Left renal pelvis (tissue), 4 donors: ENCODE results near the gene MAST4. TPM values are rescaled to one million over a fixed set of nuclear protein-coding genes. Genes with fewer than 3 reads are reported as not detected.
"Not testable (repeated sequence)": the region's sequence is repeated elsewhere in the genome, so short reads cannot be mapped to it uniquely, and the experiment has no call there.

Source experiments
- DNase-seq, 4 donors: peaks; one replicate each; pipeline ENCODE4 v3.0.0-alpha.2; 2013; ENCODE audit warnings: low read depth in 4 of 4, low spot score in 3 of 4
- polyA plus RNA-seq, 4 donors: library from polyadenylated mRNA; unstranded; fragments of 120-200 nt; gene quantifications; one replicate each; pipeline ENCODE4 v1.2.1, GENCODE V29; 2013; ENCODE audit not compliant: insufficient read length in 4 of 4

MAST4 gene
- polyA plus RNA-seq, 4 donors = 10.5 to 16.2 (median 15.7) TPM

DNA sequence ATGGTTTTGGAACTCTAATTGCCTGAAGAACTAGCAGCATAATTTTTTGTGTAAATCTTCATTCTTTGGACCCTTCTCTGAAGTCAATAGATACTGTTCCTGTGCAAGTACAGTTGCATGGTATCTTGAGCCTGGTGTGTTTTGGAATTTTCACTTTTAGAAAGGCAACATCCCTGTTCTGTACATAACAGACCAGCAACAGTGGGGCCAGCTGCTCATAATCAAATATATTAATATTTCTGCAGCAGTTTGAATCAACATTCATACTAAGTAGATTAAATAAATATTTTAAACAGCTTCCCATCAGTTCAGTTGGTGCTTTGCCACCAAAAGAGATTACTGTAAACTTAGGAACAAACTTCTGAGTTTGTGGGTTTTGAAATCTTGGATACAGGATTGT, 502.5 kb downstream of the MAST4 start:
- DNase-seq = no peak

DNA sequence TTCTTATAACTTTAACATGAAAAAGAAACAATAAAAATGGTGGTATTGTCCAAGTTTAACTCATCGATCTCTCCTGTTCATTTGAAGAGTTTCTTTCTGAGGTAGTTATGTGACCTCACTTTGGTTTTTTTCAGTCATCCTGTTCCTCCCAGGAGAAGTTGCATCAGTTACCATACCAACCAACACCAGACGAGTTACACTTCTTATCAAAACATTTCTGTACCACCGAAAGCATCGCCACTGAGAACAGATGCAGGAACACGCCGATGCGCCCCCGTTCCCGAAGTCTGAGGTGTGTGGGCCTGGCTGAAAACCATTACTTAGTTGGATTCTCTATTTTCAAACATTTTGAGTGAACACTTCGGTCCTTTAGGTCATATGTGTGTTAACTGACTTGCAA, 504.1 kb downstream of the MAST4 start:
- DNase-seq = no peak

DNA sequence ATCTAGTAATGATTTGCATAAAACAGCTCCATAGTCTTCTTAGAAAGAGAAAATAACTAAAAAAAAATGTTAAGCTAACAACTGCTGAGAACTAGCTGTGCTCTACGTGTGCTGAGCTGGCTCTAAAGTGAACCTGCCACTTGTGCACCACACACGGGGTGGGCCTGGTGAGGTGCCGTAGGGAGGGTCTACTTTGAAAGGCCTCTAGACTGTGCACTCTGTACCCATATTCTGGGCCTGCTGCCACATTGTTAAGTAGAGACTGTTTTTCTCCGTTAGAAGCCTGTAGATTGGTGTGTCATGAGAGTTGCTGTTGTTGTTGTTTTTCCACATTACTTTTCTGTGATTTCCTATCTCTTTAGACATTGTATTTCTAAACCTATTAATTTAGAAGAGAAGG, 506.5 kb downstream of the MAST4 start:
- DNase-seq = no peak

DNA sequence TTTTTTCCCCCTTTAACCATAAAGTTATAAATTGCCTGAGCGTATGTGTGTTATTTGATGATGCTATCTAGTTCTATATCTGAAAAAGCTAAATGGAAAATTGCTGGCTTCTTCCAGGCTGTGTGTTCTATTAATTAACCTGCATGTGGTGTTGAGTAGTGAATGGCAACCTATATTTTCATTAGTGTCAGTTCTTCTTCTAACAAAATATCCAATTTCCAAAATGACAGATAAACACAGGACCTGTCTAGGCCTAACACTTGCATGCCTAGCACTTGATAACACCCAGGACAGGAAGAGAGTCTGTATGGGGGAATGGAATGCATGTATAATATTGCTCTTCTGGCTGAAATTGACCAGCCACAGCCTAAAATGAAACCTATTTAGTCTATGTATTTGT, 508.7 kb downstream of the MAST4 start:
- DNase-seq = no peak

DNA sequence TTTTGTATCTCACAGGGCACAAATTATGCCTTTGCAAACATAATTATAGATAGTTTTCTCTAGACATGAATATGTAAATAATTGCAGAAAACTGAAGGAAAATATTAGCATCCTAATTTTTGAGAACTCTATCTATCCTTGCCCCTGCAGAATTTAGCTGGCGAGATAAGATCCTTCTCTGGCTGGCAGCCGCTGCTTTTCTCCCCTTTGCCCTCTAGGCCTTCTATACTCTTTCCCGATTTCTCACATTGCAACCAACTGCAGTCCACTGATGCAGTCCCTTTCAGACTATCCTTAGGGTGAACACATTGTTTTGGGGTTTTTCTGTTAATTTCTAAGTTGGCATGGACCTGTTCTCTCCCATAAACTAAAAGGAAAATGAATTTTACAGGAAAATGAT, 509.1 kb downstream of the MAST4 start:
- DNase-seq = no peak

DNA sequence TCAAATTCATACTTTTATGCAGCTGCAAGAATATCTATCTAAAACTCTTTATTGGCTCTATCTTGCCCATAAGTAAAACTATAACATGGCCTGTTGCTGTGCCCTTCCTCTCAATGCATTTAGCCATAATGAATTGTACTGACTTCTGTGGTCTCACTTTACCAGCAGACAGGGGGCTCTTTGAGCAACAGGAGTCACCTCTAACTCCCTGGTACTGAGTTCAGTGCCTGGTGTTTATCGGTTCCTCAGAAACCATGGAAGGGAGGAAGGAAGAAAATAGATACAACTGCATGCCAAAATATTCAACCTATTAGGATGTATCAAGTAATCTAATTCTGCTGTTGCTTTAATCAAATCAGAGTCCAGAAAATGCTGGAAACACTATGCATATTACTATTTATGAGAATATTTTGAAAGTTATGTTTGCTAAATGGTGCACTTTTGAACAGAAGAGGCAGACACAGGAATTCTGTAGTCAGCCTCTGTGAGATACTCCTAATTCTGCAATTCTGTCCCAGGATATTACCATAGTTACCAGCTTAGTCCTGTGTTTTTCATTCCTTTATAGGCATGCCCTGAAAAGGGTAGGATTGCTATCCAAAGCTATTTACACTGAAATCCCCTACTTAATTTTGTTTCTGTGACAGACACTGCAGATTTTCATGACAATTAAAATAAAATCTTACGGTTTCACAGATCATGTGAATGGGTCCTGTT, 510.6 kb downstream of the MAST4 start:
- no peak for DNase-seq

DNA sequence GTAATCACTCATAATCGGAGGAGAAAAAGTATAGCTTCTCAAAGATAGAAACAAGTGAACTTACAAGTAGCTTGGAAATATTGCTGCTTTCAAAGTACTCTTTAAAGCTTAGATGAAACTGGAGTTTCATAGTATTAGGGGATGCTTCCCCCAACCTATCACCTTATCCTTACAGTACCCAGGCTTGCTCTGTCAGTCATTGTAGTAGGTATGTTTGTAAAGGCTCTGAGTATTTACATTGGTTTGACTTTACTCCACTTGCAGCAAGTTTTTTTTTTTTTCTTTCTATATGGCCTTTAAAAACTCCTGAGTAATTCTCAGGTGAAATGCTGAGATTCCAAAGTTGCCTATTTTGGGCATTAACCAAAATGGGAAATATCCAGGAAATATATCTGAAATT, 515.6 kb downstream of the MAST4 start:
- no peak for DNase-seq

DNA sequence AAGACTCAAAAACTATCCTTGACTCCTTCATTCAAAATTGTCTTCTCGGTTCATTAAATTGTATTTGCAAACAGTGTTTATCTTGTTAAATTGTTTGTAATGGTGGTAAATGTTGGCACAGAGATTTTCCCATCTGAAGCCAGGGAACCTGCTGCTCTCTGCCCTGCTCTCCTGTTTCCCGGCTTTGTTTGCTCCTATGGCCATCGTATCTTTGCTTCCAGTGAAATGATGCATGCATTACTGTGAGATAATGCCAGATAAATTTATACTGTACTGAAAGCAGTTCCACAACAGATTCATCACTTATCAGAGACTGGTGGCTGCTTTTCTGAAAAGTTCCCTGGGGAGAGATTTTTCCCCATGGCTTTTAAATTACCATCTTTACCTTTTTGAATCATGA, 519.1 kb downstream of the MAST4 start:
- DNase-seq = no peak

DNA sequence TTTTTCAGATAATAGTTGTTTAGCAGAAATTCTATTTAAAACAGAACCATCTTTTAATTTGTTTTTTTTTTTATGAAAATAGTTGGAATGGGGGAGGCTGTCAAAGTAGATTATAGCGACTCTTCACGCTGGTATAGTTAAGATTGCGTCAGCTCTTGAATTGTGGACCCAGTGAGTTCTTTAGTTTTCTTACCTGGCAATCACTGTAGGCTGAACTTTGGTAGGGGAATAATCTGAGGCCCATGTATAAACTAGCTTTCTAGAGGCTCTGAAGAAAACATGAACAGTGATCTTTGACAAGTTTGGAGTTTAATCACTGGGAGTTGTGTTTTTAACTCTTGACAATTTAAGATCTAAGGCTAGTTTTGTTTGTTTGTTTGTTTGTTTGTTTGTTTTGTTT, 519.6 kb downstream of the MAST4 start:
- no peak for DNase-seq

DNA sequence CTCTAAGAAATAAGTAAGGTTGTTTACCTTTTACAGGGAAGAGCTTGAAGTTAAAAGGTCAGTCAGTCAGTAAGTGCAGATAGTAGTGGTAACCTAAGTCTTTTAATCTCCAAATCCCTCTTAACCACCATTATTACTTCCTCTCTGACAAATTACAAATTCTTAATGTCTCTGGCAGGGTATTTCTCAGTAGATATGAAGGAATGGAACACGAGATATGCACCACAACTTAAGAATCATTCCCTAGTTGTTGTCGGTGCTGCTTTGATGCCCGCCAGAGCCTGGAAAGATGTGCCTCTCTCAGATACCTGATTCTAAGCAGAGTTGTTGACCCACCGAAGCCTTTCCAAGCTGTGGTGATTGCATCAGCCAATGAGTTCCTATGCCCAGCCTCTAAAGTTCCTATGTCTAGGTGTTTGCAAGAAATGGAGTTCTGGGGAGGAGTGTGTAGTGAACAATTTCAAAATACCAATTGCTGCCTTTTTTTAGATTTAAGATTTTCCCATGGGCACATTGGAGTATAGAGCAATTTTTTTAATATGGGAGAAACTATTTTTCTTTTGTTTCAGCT, 521.9 kb downstream of the MAST4 start:
- DNase-seq = no peak

DNA sequence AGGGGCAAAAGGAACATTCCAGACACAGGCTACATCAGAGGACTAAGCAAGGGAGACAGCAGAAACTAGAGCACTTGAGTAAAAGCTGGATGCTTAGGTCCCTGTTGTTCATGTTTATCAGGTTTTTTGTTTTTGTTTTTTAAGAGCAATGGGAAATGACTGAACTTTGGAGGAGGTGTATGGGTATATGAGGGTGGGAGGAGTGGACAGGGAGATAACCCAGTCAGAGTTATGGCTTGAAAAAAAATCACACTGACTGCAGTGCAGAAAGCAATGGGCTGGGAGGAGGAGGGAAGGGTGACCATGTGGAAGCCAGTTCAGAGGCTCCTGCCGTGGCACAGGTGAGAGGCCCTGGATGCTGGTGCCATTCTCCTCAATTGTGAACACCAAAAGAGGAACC, 522.8 kb downstream of the MAST4 start:
- no peak for DNase-seq

DNA sequence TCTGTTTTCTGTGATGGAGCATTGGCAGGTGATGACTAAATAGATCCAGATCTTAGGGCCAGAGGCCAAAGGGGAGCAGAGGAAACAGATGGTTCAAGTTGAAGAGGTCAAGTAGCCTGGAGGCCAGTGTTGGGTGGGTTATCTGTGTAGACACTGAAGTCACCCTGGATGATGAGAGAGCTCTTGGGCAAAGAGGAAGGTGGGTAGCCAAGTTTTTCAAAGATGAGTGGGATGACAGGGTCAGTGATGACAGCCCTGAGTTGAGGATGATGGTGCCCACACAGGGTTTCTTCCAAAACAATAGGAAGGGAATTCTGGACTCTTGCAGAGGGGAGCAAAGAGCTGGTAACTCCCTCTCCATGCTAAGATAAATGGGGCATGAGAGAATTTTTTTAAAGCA, 523.8 kb downstream of the MAST4 start:
- DNase-seq = no peak

DNA sequence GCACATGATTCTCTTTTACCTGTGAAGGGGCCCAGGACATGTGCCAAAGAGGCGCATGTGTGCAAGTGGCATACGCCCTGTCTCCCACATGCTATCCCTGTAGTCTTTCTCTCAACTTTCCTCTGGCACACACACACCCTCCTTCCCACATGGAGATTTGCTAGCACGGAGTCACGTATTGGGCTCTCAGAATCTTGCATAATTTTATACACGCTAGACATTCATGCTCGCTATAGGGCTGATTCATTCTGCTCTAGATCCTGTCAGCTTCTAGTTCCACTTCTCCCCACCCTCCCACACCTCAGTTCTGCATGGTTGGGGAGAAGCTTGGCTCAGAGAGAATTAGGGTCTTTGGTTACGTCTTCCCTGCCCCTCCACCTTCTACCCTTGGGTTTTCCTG, 527.6 kb downstream of the MAST4 start:
- no peak for DNase-seq

DNA sequence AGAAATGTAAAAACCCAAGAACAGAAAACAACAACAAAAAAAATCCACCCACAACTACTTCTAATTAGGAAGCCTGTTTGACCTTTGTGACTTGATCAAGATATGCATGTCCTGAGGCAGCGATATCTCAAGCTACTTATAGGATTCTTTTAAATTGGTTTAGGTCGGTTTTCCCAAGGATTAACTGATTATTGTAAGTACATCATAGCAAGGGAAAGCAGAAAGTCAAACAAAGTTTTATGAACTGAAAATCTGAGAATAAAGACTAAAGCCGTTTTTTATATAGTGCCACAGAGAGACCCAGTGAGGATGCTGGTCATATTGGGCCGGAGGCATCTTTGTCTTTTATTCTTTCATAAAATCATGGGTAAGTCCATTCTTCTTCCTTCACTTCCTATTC, 528.4 kb downstream of the MAST4 start:
- DNase-seq = no peak

DNA sequence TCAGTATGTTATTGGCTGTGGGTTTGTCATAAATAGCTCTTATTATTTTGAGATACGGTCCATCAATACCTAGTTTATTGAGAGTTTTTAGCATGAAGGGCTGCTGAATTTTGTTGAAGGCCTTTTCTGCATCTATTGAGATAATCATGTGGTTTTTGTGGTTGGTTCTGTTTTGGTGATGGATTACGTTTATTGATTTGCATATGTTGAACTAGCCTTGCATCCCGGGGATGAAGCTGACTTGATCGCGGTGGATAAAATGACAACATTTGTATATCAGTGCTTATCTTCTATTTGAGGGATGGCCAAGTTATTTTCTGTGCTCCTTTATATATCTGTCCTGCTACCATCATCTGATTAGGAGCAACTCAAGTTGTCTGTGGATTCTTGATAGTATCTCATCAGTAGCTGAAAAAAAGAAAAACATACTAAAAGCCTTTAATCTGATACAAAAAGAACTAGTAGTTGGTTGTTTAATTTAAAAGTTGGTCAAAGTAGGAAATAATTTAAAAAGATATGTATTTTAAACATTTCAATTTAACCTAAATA, 531.2 kb downstream of the MAST4 start:
- DNase-seq = not testable (repeated sequence)

DNA sequence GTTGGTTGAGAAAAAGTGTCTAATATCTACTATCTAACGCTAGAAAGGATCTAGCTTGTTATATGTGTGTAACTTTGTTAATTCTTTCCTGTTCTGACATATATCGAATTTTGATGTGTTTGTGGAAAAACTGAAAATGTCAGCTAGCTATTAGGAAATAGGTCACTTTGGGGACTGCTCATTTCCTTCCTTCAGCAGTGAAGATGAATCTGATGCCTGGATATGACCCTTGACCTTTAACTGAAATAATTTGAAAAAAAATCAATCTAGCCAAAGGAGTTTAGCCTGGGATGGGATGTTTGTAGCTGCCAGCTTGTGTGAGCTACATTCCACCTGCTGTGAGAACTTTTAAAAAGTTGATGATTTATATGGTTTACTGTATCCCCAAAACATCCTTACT, 533.6 kb downstream of the MAST4 start:
- no peak for DNase-seq

DNA sequence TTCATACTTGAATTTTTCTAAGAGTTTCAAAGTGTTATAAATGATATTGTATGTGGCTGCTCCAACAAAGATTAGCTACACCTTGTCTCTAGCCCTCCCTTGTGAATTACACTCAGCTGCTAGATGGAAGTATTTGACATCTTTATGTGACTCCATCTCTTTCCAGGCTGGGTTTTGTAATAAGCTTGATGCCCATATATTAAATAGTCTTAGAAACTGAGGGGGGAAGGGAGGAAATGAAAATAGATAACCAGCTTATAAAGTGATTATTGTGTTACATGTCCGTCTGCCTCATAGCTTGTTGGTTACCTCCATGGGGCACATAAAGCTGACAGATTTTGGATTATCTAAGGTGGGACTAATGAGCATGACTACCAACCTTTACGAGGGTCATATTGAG, 537.0 kb downstream of the MAST4 start:
- DNase-seq = no peak

DNA sequence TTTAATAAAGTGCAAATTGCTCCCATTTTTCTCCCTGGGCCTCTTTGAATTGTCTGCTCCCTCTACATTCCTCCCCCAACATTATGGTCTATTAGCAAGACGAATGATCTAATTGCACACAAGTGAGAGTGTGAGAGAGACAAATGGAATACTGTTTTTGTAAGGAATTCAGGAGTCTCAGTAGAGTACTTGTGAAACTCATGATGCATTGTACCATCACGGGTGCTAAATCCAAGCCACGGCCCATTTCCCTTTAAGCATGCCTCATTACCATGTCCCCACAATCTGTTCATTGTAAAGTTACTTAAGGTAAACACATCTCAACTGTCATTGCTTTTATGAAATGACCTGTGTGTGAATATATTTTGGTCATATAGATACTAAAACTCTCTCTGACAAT, 537.6 kb downstream of the MAST4 start:
- DNase-seq = no peak

DNA sequence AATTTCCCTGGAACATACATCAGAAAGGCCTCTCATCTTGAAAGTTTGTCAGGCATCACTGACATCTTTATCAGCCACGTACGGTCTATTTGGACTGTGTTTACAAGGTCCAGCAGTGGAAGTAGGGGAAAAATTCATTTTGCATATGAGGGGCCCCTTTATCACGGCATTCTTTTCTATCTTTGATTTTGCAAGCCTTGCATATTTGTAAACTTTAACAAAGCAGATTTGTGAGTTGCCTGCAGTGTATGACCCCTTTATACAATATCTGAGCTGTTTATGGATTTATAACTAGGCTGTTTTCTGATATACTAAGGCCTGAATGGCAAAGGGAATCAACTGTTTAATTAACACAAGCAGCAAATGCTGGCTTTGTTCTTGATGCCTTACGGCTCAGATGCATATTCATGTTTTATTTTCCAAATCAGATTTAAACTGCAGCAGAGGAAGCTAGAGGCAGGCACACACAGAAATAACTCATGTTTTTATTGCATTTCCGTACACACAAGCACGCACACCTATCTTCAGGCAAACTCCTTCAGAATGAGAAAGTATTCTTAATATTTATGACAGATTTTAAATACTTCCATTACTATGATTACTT, 539.3 kb downstream of the MAST4 start:
- no peak for DNase-seq

DNA sequence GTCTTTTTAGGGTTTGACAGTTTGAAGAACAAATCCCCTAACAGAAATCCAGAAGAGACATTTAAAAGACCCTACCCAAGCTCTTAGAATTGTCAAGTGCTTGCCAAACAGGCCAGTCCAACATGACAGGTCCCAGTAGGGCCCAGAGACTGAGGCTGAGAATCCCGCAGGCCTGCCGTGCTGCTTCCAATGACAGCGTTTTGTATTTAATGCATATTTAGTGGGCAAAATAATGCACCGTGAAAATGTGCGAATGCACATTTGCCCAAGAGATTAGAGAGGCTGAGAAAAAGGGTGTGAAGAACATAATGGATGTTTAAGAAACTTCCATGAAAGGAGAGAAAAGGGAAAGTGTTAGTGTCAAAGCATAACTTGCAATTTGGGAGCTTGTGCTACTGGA, 542.8 kb downstream of the MAST4 start:
- no peak for DNase-seq

DNA sequence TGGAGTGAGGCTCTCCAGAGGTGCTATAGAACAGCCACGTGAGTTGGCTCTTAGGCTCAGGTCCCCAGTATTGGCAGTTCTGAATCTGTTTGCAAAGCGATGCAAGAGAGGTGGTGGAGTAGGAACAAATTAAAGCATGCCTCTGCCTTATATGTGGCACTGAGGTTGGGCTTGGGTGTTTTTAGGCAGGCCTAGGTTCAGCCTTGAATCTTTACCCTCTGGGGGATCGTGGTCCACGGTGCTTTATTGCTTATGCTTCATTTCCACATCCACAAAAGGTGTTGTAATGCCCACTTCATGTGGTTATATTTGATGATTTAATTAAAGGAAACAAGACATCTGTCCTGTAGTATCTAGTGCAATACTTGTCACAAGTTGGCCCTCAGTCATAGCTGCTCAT, 544.2 kb downstream of the MAST4 start:
- no peak for DNase-seq

DNA sequence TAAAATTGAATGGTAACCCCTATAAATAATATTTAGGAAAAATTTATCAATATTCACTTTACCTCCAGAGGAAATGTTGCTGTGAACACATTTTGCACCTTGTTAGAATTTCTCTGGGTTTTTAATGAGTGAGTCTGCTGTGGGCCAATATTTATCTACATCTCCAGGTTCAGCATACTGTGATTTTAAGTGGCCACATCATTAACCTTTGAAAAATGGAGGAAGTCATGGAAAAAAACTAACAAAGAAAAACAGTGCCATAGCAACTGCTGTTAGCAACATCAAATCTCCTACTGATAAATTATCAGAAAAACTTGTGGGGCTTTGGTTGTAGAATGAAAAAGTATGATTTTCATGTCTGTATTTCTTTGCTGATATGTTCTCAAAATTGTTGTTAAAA, 545.5 kb downstream of the MAST4 start:
- no peak for DNase-seq
